ENCODE measurements around the gene TBC1D2. TPM values are rescaled to one million over a fixed set of nuclear protein-coding genes. Genes with fewer than 3 reads are reported as not detected.
A peak's percentile ranks its signal among the peaks of the same experiment; 100 is the strongest.

Gene TBC1D2
- total and polyA plus RNA-seq, 5 donors from 2014 or later = 8.2 to 11.5 (median 10.1) TPM

GRCh38 chr9:98228392-98229089 is 26.9 kb downstream of the TBC1D2 start:
- Mint-ChIP-seq H3K27ac (peak overlapping the region in 1 of 3 donors; percentile 78), H3K9me3 (no peaks in the 10 kb centered on the region), H3K4me1 (no peaks in the 10 kb centered on the region), H3K36me3 (peaks cover 38% of the 10 kb centered on the region), H3K4me3 (no peak overlapping the region), H3K27me3 (no peaks in the 10 kb centered on the region)
- Histone ChIP-seq H3K9me3 (ENCODE audit: control insufficient read depth in 2 of 2, low read length in 2 of 2) (no peaks in the 10 kb centered on the region), H3K4me1 (ENCODE audit: control insufficient read depth, insufficient read depth, low read length, poor library complexity, severe bottlenecking) (no peaks in the 10 kb centered on the region), H3K36me3 (ENCODE audit: control insufficient read depth, insufficient read depth, low read length) (peaks cover 56% of the 10 kb centered on the region), H3K27ac (ENCODE audit: insufficient read depth, low read length, poor library complexity, severe bottlenecking) (no peak overlapping the region), H3K27me3 (ENCODE audit: control insufficient read depth, insufficient read depth, low read length) (no peaks in the 10 kb centered on the region), H3K4me3 (ENCODE audit: low read depth, low read length) (no peak overlapping the region)
- ATAC-seq (ENCODE audit: low read depth in 2 of 2) (no peak), DNase-seq (no peak)

- peaks cover 40% of the 10 kb centered on the region for H3K36me3 Mint-ChIP-seq
- H3K36me3 ChIP-seq (ENCODE audit: control insufficient read depth, insufficient read depth, low read length) = peaks cover 49% of the 10 kb centered on the region
These were observed 27.6 kb downstream of the TBC1D2 start for GRCh38 chr9:98227883-98228282.

GRCh38 chr9:98226957-98227356 is 28.5 kb downstream of the TBC1D2 start:
- Mint-ChIP-seq H3K4me1 (peaks cover 0 to 4% (median 0%) of the 10 kb centered on the region in 4 donors), H3K4me3 (no peak overlapping the region), H3K27ac (no peak overlapping the region), H3K36me3 (peaks cover 45% of the 10 kb centered on the region), H3K27me3 (no peaks in the 10 kb centered on the region), H3K9me3 (no peaks in the 10 kb centered on the region)
- no peak for ATAC-seq (ENCODE audit: low read depth in 2 of 2)
- Histone ChIP-seq H3K36me3 (ENCODE audit: control insufficient read depth, insufficient read depth, low read length) (peaks cover 46% of the 10 kb centered on the region), H3K4me3 (ENCODE audit: low read depth, low read length) (no peak overlapping the region), H3K27ac (ENCODE audit: insufficient read depth, low read length, poor library complexity, severe bottlenecking) (no peak overlapping the region), H3K9me3 (ENCODE audit: control insufficient read depth in 2 of 2, low read length in 2 of 2) (no peaks in the 10 kb centered on the region), H3K27me3 (ENCODE audit: control insufficient read depth, insufficient read depth, low read length) (no peaks in the 10 kb centered on the region), H3K4me1 (ENCODE audit: control insufficient read depth, insufficient read depth, low read length, poor library complexity, severe bottlenecking) (no peaks in the 10 kb centered on the region)
- DNase-seq = no peak

More at GRCh38 chr9:98227883-98228282, 27.6 kb downstream of the TBC1D2 start:
- ATAC-seq (ENCODE audit: low read depth in 2 of 2) (no peak), DNase-seq (no peak)
- no peaks in the 10 kb centered on the region for H3K27me3 ChIP-seq (ENCODE audit: control insufficient read depth, insufficient read depth, low read length)
- H3K4me3 Mint-ChIP-seq = no peak overlapping the region
- no peak overlapping the region for H3K4me3 ChIP-seq (ENCODE audit: low read depth, low read length)
- H3K9me3 ChIP-seq (ENCODE audit: control insufficient read depth in 2 of 2, low read length in 2 of 2) = no peaks in the 10 kb centered on the region
- no peaks in the 10 kb centered on the region for H3K9me3 Mint-ChIP-seq
- no peak overlapping the region for H3K27ac ChIP-seq (ENCODE audit: insufficient read depth, low read length, poor library complexity, severe bottlenecking)
- H3K4me1 ChIP-seq (ENCODE audit: control insufficient read depth, insufficient read depth, low read length, poor library complexity, severe bottlenecking) = no peaks in the 10 kb centered on the region
- peaks cover 0 to 4% (median 0%) of the 10 kb centered on the region in 4 donors for H3K4me1 Mint-ChIP-seq
- H3K27ac Mint-ChIP-seq = peak overlapping the region in 1 of 3 donors; percentile 78
- no peaks in the 10 kb centered on the region for H3K27me3 Mint-ChIP-seq

GRCh38 chr9:98226516-98226915 is 28.9 kb downstream of the TBC1D2 start:
- no peaks in the 10 kb centered on the region for H3K27me3 ChIP-seq (ENCODE audit: control insufficient read depth, insufficient read depth, low read length)
- no peak overlapping the region for H3K27ac Mint-ChIP-seq
- no peak overlapping the region for H3K4me3 Mint-ChIP-seq
- no peaks in the 10 kb centered on the region for H3K9me3 Mint-ChIP-seq
- peaks cover 45% of the 10 kb centered on the region for H3K36me3 Mint-ChIP-seq
- no peak overlapping the region for H3K27ac ChIP-seq (ENCODE audit: insufficient read depth, low read length, poor library complexity, severe bottlenecking)
- DNase-seq = no peak
- H3K4me1 Mint-ChIP-seq = peaks cover 0 to 4% (median 0%) of the 10 kb centered on the region in 4 donors
- H3K27me3 Mint-ChIP-seq = no peaks in the 10 kb centered on the region
- no peaks in the 10 kb centered on the region for H3K4me1 ChIP-seq (ENCODE audit: control insufficient read depth, insufficient read depth, low read length, poor library complexity, severe bottlenecking)
- no peaks in the 10 kb centered on the region for H3K9me3 ChIP-seq (ENCODE audit: control insufficient read depth in 2 of 2, low read length in 2 of 2)
- H3K36me3 ChIP-seq (ENCODE audit: control insufficient read depth, insufficient read depth, low read length) = peaks cover 42% of the 10 kb centered on the region
- no peak for ATAC-seq (ENCODE audit: low read depth in 2 of 2)
- no peak overlapping the region for H3K4me3 ChIP-seq (ENCODE audit: low read depth, low read length)

- H3K4me3 ChIP-seq (ENCODE audit: low read depth, low read length) = no peak overlapping the region
- no peak overlapping the region for H3K27ac Mint-ChIP-seq
- ATAC-seq (ENCODE audit: low read depth in 2 of 2) (no peak), DNase-seq (no peak)
- no peak overlapping the region for H3K27ac ChIP-seq (ENCODE audit: insufficient read depth, low read length, poor library complexity, severe bottlenecking)
- H3K27me3 ChIP-seq (ENCODE audit: control insufficient read depth, insufficient read depth, low read length) = no peaks in the 10 kb centered on the region
- no peaks in the 10 kb centered on the region for H3K4me1 ChIP-seq (ENCODE audit: control insufficient read depth, insufficient read depth, low read length, poor library complexity, severe bottlenecking)
- peaks cover 45% of the 10 kb centered on the region for H3K36me3 Mint-ChIP-seq
- H3K27me3 Mint-ChIP-seq = no peaks in the 10 kb centered on the region
- no peaks in the 10 kb centered on the region for H3K9me3 Mint-ChIP-seq
- H3K36me3 ChIP-seq (ENCODE audit: control insufficient read depth, insufficient read depth, low read length) = peaks cover 47% of the 10 kb centered on the region
- no peak overlapping the region for H3K4me3 Mint-ChIP-seq
- no peaks in the 10 kb centered on the region for H3K9me3 ChIP-seq (ENCODE audit: control insufficient read depth in 2 of 2, low read length in 2 of 2)
- H3K4me1 Mint-ChIP-seq = peaks cover 0 to 4% (median 0%) of the 10 kb centered on the region in 4 donors
These were observed 30.4 kb downstream of the TBC1D2 start for GRCh38 chr9:98225015-98225442.

- no peaks in the 10 kb centered on the region for H3K27me3 ChIP-seq (ENCODE audit: control insufficient read depth, insufficient read depth, low read length)
- H3K27me3 Mint-ChIP-seq = no peaks in the 10 kb centered on the region
- H3K9me3 Mint-ChIP-seq = no peaks in the 10 kb centered on the region
These were observed 32.4 kb downstream of the TBC1D2 start for GRCh38 chr9:98222885-98223691.

GRCh38 chr9:98220911-98221310 is 34.5 kb downstream of the TBC1D2 start:
- peak overlapping the region in 1 of 3 donors; percentile 20 for H3K27ac Mint-ChIP-seq
- H3K27me3 Mint-ChIP-seq = no peaks in the 10 kb centered on the region
- H3K4me1 Mint-ChIP-seq = peaks cover 0 to 4% (median under 1%) of the 10 kb centered on the region in 4 donors
- peaks cover 40% of the 10 kb centered on the region for H3K36me3 ChIP-seq (ENCODE audit: control insufficient read depth, insufficient read depth, low read length)
- no peaks in the 10 kb centered on the region for H3K9me3 Mint-ChIP-seq
- no peaks in the 10 kb centered on the region for H3K27me3 ChIP-seq (ENCODE audit: control insufficient read depth, insufficient read depth, low read length)
- H3K36me3 Mint-ChIP-seq = peaks cover 32% of the 10 kb centered on the region
- H3K4me3 Mint-ChIP-seq = no peak overlapping the region
- ATAC-seq (ENCODE audit: low read depth in 2 of 2) (no peak), DNase-seq (no peak)
- H3K27ac ChIP-seq (ENCODE audit: insufficient read depth, low read length, poor library complexity, severe bottlenecking) = no peak overlapping the region
- no peaks in the 10 kb centered on the region for H3K4me1 ChIP-seq (ENCODE audit: control insufficient read depth, insufficient read depth, low read length, poor library complexity, severe bottlenecking)
- H3K9me3 ChIP-seq (ENCODE audit: control insufficient read depth in 2 of 2, low read length in 2 of 2) = no peaks in the 10 kb centered on the region
- no peak overlapping the region for H3K4me3 ChIP-seq (ENCODE audit: low read depth, low read length)

More at GRCh38 chr9:98222885-98223691, 32.4 kb downstream of the TBC1D2 start:
- H3K36me3 ChIP-seq (ENCODE audit: control insufficient read depth, insufficient read depth, low read length) = peaks cover 39% of the 10 kb centered on the region
- H3K9me3 ChIP-seq (ENCODE audit: control insufficient read depth in 2 of 2, low read length in 2 of 2) = no peaks in the 10 kb centered on the region
- peaks cover 0 to 4% (median 0%) of the 10 kb centered on the region in 4 donors for H3K4me1 Mint-ChIP-seq
- H3K27ac Mint-ChIP-seq = peak overlapping the region in 2 of 3 donors; percentile 59 to 60
- H3K4me3 ChIP-seq (ENCODE audit: low read depth, low read length) = no peak overlapping the region
- no peaks in the 10 kb centered on the region for H3K4me1 ChIP-seq (ENCODE audit: control insufficient read depth, insufficient read depth, low read length, poor library complexity, severe bottlenecking)
- no peak for DNase-seq
- no peak for ATAC-seq (ENCODE audit: low read depth in 2 of 2)
- no peak overlapping the region for H3K27ac ChIP-seq (ENCODE audit: insufficient read depth, low read length, poor library complexity, severe bottlenecking)
- H3K4me3 Mint-ChIP-seq = no peak overlapping the region
- peaks cover 44% of the 10 kb centered on the region for H3K36me3 Mint-ChIP-seq
